HG02610 (cell line): ENCODE results near the gene ASPRV1.
A peak's percentile ranks its signal among the peaks of the same experiment; 100 is the strongest.

Experiments used
- ATAC-seq: cut with Tn5 transposase; IDR thresholded peaks from one replicate; pipeline ENCODE4 v1.9.1; 2021; ENCODE audit warnings: mild to moderate bottlenecking, moderate library complexity; ENCODE audit not compliant: unreplicated experiment

The ASPRV1 gene

GRCh38 chr2:69943843-69944525, 17.4 kb downstream of the ASPRV1 start:
- ATAC-seq, result no peak

DNA sequence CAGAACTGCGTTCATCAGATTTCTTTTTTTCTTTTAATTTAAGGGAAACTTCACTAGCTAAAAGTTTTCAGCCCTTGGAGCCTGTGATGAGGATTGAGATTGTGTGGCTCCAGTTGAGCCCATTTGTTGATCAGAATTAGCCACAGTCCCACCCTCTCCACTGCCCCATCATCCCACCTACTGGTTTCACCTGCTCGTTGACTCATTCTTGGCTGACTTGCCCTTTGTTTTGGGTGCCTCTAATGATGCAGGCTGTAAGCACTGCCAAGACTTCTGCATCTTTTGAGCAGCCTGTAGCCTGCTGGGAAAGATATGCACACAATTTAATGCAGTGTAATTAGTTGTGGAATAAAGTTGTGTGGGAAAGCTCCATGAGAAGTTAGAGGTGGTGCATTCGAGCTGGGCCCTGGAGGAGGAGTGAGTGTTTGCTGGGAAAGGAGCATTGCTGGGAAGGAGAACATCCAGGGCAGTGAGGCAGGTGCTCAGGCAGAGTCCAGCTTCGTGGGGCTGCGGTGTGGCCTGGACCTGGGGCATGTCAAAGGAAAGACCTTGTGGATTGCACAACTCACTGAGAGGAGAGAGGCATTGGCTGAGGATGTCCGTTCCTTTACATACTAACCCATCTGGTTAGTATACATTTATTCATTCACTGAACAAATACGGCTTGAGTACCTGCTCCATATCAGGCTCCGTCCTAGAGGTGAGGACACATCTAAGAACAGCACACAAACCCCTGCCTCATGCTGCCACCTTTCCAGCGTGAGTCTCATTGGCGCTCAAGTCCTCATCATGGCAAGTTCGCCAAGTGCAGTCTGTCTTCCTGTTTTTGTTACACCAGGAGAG, 18.2 kb downstream of the ASPRV1 start:
- no peak for ATAC-seq

- ATAC-seq, result no peak
These were observed 20.7 kb downstream of the ASPRV1 start for GRCh38 chr2:69940691-69941090.

DNA sequence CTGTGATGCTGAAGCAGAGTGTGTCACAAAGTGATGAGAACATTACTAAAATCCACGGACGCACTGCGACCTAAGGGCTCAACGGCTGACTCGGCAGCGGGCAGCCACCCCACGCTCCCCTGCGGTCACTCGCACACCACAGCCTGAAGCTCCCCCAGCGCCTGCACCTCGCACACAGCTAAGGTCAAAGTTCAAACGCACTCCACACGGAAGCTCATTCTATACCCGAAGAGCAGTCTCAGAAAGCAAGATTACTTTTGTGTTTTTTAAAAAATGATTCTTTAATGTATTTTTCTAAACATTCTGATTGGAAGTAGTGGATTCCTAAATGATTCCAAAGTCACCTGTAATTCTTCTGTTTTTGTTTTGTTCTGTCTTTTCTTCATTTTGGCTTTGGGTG, 21.7 kb downstream of the ASPRV1 start:
- no peak for ATAC-seq

DNA sequence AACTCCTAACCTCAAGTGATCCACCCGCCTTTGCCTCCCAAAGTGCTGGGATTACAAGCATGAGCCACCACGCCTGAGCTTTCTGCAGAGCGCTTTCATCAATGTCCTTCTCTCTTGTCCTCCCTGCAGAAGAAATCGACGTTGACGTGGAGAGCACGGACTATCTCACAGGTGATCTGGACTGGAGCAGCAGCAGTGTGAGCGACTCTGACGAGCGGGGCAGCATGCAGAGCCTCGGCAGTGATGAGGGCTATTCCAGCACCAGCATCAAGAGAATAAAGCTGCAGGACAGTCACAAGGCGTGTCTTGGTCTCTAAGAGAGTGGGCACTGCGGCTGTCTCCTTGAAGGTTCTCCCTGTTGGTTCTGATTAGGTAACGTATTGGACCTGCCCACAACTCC, 23.5 kb downstream of the ASPRV1 start:
- ATAC-seq, result no peak

- ATAC-seq, result no peak
These were observed 24.5 kb downstream of the ASPRV1 start for GRCh38 chr2:69936906-69937305.

- ATAC-seq, result no peak
These were observed 26.4 kb downstream of the ASPRV1 start for GRCh38 chr2:69935011-69935410.

DNA sequence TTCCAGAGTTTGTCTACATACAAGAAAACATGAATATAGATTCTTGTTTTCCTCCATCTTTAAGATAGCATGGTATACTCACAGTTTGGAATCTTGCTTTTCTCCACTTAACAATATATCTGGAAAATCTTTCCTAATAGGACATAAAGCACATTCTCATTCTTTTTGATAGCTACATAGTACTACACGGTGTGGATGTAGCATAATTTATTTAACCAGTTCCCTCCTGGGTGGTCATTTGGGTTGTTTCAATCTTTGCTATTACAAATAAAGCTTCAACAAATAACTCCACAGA, 26.9 kb downstream of the ASPRV1 start:
- no peak for ATAC-seq

DNA sequence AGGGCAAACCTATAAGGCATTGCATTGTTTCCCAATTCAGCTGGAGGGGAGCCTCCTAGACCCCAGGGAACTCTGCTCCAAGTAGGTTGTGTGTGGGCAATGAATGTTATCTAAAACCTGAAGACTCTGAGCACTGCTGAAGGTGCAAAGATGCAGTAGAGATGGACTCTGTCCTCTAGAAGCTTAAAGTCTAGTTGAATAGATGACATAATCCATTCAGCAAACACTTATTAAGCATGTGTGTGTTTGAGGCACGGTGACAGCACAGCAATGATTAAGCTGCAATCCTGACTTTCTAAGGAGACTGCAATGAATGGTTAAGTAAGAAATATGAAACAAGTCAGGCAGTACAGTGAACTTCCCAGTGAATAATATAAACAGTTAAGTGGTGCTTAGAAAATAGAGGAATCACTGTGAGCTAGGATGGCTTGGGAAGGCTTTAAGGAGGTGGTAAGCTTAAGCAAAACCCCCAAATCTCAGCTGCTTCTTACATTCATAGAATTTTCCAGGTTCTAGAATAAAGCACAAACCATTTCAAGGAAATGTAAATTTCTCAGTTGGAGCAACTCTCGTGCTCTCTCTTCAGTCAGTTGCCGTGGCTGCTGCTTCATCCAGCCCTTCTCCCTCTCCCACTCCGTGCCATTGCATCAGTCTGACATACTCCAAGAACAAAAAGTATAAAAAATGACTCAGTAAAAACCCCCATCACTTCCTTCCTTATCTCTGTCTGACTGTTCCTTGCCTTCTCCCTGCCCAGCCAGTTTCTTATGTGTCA, 27.4 kb downstream of the ASPRV1 start:
- no peak for ATAC-seq

DNA sequence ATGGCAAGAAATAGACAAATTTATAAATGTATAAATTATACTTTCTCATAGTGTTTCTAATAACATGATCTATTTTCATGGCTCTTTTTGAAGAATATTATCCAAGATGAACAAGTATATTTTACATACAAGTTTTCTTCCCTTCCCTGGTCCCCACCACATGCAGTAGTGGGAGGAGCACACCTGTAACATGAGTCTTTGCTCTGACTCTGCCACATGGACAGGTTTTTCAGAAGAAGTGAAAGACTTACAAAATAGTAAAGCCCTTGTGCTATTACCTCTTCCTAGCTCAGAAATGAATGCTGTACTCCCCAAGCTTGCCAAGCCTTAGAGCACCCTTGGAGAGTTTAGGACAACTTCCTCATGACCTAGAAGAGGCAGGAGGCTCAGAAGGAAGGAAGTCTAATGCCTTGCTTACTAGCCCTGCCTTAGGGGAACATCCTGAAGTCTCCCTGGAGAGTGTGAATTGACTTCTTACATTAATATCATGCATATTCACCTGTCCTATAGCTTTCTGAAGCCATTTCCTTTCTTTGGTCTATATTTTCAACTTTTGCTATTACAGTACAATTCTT, 28.1 kb downstream of the ASPRV1 start:
- ATAC-seq, result no peak

GRCh38 chr2:69932596-69932922, 28.9 kb downstream of the ASPRV1 start:
- ATAC-seq, result no peak

- no peak for ATAC-seq
These were observed 29.4 kb downstream of the ASPRV1 start for GRCh38 chr2:69931832-69932595.

GRCh38 chr2:69926849-69927515, 34.4 kb downstream of the ASPRV1 start:
- ATAC-seq, result no peak

DNA sequence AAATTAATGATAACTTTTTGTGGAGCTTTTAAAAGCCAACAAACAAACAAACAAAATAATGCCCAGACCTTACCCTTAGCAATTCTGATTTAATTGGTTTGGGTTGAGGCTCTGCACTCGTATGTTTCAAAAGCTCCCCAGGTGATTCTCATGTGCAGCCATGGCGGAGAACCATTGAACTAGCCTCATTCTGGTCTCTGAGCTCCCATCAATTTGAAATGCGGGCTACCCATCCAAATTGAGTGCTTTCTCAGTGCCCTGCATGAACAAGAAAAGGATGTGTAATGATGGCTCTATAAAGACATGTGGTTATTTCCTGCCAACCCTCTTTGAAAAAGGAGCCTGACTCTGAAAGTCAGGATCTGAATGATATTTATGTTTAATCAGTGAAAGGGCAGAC, 38.3 kb downstream of the ASPRV1 start:
- ATAC-seq, result no peak

DNA sequence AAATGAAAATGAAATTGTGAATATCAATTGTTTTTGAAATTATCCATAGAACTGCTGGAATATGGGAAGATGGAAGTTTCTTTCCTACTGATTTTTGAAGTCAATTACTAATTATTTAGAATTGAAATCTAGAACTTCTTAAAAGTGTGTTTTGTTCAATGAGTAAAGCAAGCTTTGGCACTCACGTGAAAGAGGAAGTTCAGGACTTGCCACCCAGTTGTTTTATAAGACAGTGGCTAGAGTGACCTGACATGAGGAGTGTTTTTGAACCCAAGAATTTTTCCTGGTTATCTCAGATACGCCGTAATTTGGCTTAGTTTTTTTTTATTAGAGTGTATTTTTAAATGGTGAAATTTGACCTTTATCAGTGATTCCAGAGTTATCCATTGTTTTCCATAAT, 43.0 kb downstream of the ASPRV1 start:
- ATAC-seq, result no peak

GRCh38 chr2:69917852-69918251, 43.6 kb downstream of the ASPRV1 start:
- no peak for ATAC-seq

- ATAC-seq, result no peak
These were observed 45.3 kb downstream of the ASPRV1 start for GRCh38 chr2:69916106-69916505.

DNA sequence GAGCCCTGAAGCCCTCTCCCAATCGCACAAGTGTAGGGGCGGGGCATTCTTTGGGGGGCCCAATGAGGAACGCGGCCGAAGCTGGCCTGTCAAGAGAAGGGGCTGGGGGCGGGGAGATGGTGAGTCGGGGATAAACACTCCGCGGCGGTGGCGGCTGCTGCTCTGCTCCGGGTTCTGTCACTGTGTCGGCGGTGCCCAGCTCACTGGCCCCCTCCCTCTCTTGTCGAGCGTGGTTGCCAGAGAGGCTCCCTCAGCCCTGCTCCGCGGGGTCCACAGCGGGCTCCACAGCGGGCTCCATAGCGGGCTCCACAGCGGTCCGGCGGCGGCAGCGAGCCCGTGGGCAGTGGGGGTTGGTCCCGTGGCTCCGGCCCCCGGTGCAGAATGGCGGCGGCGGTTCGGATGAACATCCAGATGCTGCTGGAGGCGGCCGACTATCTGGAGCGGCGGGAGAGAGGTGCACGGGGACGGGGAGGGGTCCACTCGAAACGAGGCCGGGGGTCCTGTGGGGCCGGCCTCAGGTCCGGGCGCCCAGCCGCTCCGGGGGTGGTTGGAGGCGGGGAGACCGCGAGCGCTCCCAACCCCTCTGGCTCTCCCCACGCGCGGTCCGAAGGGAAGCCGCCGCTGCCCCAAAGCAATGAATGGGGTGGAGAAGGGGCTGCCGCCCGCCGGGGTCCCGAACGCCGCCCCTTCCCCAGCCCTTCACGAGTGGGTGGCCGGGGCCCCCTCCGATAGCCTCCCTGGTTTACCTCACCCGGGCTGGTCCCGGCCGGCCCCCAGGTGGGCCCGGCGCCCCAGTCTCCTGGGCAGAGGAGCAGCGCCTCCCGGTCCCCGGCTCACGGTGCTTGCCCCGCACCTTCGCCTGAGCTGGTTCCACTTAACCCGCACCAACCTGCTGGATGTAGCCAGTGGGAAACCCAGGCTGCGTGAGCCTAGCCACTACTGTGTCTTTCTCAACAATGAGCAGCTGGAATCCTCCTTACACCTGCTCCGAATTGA, 46.2 kb downstream of the ASPRV1 start, which contains the start of gene MXD1:
Gene MXD1, plus strand, starts transcription at position 160 of the 996 bp plus-strand sequence. Its CDS starts 222 bp downstream, at position 382.
- peak; percentile 0 for ATAC-seq
